ENCODE data around the gene PRKAB1. TPM values are rescaled to one million over a fixed set of nuclear protein-coding genes. Genes with fewer than 3 reads are reported as not detected.

PRKAB1 gene
- total RNA-seq, 4 donors from 2014 or later, result 46.0 to 151 (median 89.3) TPM

DNA sequence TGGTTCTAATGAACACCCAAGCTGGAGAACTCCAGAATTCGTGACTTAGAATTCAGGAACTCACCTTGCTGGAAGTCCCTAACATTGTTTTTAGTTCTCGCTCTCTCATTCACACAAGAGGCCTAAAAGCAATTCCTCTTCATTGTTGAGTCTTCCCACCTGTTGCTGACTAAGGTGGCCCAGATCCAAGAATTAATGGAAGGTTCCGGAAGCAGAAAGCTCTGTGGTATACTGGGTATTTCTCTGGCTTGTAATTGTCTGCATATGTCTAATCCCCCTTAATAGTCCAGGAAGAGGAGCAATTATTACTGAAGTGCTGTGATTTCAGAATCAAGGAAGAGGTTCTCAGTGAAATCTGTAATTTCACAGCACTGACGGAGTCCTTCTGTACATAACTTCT is 43.0 kb upstream of the PRKAB1 start:
- intact Hi-C loops (cut with DNase I; ENCODE audit: low total_unique reads) (no loop called here), in situ Hi-C loops (cut with MboI; ENCODE audit: low pct_ligation_motif_present in 1 of 4, low pct_unique_long_range_greater_than_20kb in 1 of 4, low sequenced_read_pairs in 3 of 4) (no loop called here)
- no peak for DNase-seq
- Histone ChIP-seq H3K9me3 (no peaks in the 10 kb centered on the region), H3K27ac (no peak overlapping the region), H3K4me1 (no peaks in the 10 kb centered on the region), H3K36me3 (no peaks in the 10 kb centered on the region), H3K27me3 (no peaks in the 10 kb centered on the region), H3K4me3 (no peak overlapping the region)
- TF ChIP-seq EP300 (IDR thresholded peaks at IDR 0.05; ENCODE audit: low read depth), result no peak
- TF ChIP-seq POLR2AphosphoS5 (IDR thresholded peaks at IDR 0.05), result no peak
- TF ChIP-seq POLR2A (IDR thresholded peaks at IDR 0.05), result no peak
- no peak for TF ChIP-seq CTCF (IDR thresholded peaks at IDR 0.05)
- 64 to 67% methylated on average over 4 of the region's 4 CpGs for WGBS, 2 donors (ENCODE audit: low coverage in 1 of 2)

DNA sequence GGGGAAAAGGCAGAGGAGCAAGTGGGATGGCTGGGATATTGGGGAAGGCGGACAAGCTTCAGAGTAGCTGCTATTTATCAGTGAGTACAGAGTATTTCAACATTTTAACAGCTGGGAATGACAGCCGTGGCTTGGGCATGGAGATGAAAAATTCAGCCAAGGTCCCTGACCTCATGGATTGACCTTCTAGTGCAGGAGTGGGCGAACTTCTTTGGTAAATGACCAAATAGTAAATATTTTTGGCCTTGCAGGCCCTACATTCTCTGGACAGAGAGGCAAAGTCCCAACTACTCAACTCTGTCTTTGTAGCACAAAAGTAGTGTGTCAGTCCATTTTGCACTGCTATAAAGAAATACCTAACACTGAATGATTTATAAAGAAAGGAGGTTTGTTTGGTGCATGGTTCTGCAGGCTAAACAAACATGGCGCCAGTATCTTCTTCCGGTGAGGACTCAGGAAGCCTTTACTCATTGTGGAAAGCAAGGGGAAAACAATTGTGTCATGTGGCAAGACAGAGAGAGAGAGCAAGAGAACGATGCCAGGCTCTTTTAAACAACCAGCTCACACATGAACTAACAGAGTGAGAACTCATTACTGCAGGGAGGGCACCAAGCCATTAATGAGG is 40.8 kb upstream of the PRKAB1 start:
- intact Hi-C loops (cut with DNase I; ENCODE audit: low total_unique reads), result no loop called here
- WGBS, 2 donors (ENCODE audit: low coverage in 1 of 2), result 60 to 67% methylated on average over 3 to 6 of the region's 6 CpGs
- Histone ChIP-seq H3K4me3 (no peak overlapping the region), H3K9me3 (no peaks in the 10 kb centered on the region), H3K36me3 (no peaks in the 10 kb centered on the region), H3K27me3 (no peaks in the 10 kb centered on the region), H3K27ac (no peak overlapping the region), H3K4me1 (no peaks in the 10 kb centered on the region)
- TF ChIP-seq CTCF (IDR thresholded peaks at IDR 0.05), result no peak
- no peak for TF ChIP-seq POLR2A (IDR thresholded peaks at IDR 0.05)
- TF ChIP-seq POLR2AphosphoS5 (IDR thresholded peaks at IDR 0.05), result no peak
- no peak for TF ChIP-seq EP300 (IDR thresholded peaks at IDR 0.05; ENCODE audit: low read depth)
- no peak for DNase-seq
- in situ Hi-C loops (cut with MboI; ENCODE audit: low pct_ligation_motif_present in 1 of 4, low pct_unique_long_range_greater_than_20kb in 1 of 4, low sequenced_read_pairs in 3 of 4), result no loop called here

DNA sequence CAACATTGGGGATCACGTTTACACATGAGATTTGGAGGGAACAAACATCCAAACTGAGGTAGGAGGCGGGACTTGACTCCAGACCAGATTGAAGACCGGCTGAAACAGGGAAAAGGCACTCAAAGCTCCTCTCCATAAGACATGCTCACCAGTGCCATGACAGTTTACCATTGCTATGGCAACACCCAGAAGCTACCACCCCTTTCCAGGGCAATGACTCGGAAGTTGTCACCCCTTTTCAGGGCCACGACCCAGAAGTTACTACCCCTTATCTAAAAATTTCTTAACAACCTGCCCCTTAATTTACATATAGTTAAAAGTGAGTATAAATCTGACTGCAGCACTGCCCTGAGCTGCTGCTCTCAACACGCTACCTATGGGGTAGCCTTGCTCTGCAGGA is 40.2 kb upstream of the PRKAB1 start:
- intact Hi-C loops (cut with DNase I; ENCODE audit: low total_unique reads) (no loop called here), in situ Hi-C loops (cut with MboI; ENCODE audit: low pct_ligation_motif_present in 1 of 4, low pct_unique_long_range_greater_than_20kb in 1 of 4, low sequenced_read_pairs in 3 of 4) (no loop called here)
- Histone ChIP-seq H3K27me3 (no peaks in the 10 kb centered on the region), H3K36me3 (no peaks in the 10 kb centered on the region), H3K9me3 (no peaks in the 10 kb centered on the region), H3K4me3 (no peak overlapping the region), H3K27ac (no peak overlapping the region), H3K4me1 (no peaks in the 10 kb centered on the region)
- 79% methylated on average over 6 of the region's 6 CpGs; no CpG with 5 or more reads in 1 of the 2 donors for WGBS, 2 donors (ENCODE audit: low coverage in 1 of 2)
- no peak for DNase-seq
- no peak for TF ChIP-seq EP300 (IDR thresholded peaks at IDR 0.05; ENCODE audit: low read depth)
- no peak for TF ChIP-seq CTCF (IDR thresholded peaks at IDR 0.05)
- TF ChIP-seq POLR2A (IDR thresholded peaks at IDR 0.05), result no peak
- no peak for TF ChIP-seq POLR2AphosphoS5 (IDR thresholded peaks at IDR 0.05)

DNA sequence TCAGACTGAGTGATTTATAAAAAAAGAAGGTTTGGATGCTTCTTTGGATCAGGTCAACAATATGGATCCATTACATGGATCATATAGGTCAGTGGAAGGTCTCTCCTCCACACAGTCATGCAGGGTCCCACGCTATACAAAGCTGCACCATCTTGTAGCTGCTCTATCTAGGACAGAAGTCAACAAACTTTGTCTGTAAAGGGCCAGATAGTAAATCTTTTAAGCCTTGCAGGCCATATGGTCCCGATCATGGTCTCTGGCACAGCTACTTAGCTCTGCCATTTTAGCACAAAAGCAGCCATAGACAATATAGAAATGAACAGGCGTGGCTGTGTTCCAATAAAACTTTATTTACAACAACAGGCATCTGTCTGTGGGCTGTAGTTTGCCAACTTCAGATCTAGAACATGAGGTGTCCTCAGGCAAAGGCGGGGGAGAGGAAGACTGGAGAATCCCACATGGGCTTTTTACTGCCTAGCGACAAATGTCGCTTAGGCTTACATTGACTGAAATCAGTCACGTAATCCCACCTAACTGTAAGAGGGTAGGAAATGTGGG is 37.6 kb upstream of the PRKAB1 start:
- Histone ChIP-seq H3K4me3 (no peak overlapping the region), H3K36me3 (no peaks in the 10 kb centered on the region), H3K4me1 (no peaks in the 10 kb centered on the region), H3K27me3 (peaks cover 7% of the 10 kb centered on the region), H3K27ac (no peak overlapping the region), H3K9me3 (no peaks in the 10 kb centered on the region)
- in situ Hi-C loops (cut with MboI; ENCODE audit: low pct_ligation_motif_present in 1 of 4, low pct_unique_long_range_greater_than_20kb in 1 of 4, low sequenced_read_pairs in 3 of 4), result no loop called here
- no peak for TF ChIP-seq POLR2A (IDR thresholded peaks at IDR 0.05)
- no peak for TF ChIP-seq POLR2AphosphoS5 (IDR thresholded peaks at IDR 0.05)
- TF ChIP-seq CTCF (IDR thresholded peaks at IDR 0.05), result no peak
- TF ChIP-seq EP300 (IDR thresholded peaks at IDR 0.05; ENCODE audit: low read depth), result no peak
- intact Hi-C loops (cut with DNase I; ENCODE audit: low total_unique reads), result no loop called here
- WGBS, 2 donors (ENCODE audit: low coverage in 1 of 2), result 82 to 83% methylated on average over 5 to 7 of the region's 7 CpGs
- DNase-seq, result no peak
